NCI-H510A treated with DMSO at 0.1 percent for 48 hours (cell line): ENCODE data around the gene CASKIN2.
A peak's percentile ranks its signal among the peaks of the same experiment; 100 is the strongest.

Source experiments
- DNase-seq: peaks from one replicate; lab custom pipeline; 2025; lab: John Stamatoyannopoulos, UW

The CASKIN2 gene

GRCh38 chr17:75515496-75516254 is at the start of gene CASKIN2:
Gene CASKIN2 (minus strand): TSS chr17:75515537. CDS start chr17:75513804, 1,733 bp downstream.
- DNase-seq: peak; percentile 90

GRCh38 chr17:75565066-75565465 is 49.7 kb upstream of the CASKIN2 start:
- no peak for DNase-seq

- DNase-seq: no peak
These were observed 48.9 kb upstream of the CASKIN2 start for GRCh38 chr17:75564195-75564594.

GRCh38 chr17:75563063-75563758 is 47.9 kb upstream of the CASKIN2 start:
- no peak for DNase-seq

GRCh38 chr17:75561927-75562603 is 46.7 kb upstream of the CASKIN2 start:
- no peak for DNase-seq

- DNase-seq: no peak
These were observed 44.7 kb upstream of the CASKIN2 start for GRCh38 chr17:75559958-75560533.

GRCh38 chr17:75558666-75559530 is 43.6 kb upstream of the CASKIN2 start:
- no peak for DNase-seq

GRCh38 chr17:75557852-75558665 is 42.7 kb upstream of the CASKIN2 start:
- no peak for DNase-seq

GRCh38 chr17:75557075-75557851 is 41.9 kb upstream of the CASKIN2 start:
- DNase-seq: no peak

GRCh38 chr17:75555679-75556153 is 40.4 kb upstream of the CASKIN2 start:
- no peak for DNase-seq

GRCh38 chr17:75553295-75554110 is 38.2 kb upstream of the CASKIN2 start:
- DNase-seq: no peak

- no peak for DNase-seq
These were observed 37.3 kb upstream of the CASKIN2 start for GRCh38 chr17:75552425-75553294.

GRCh38 chr17:75551266-75551665 is 35.9 kb upstream of the CASKIN2 start:
- DNase-seq: no peak

- DNase-seq: no peak
These were observed 34.8 kb upstream of the CASKIN2 start for GRCh38 chr17:75550139-75550465.

- DNase-seq: peak; percentile 93
These were observed 34.2 kb upstream of the CASKIN2 start for GRCh38 chr17:75549246-75550138.

- no peak for DNase-seq
These were observed 33.5 kb upstream of the CASKIN2 start for GRCh38 chr17:75548813-75549212.

- DNase-seq: no peak
These were observed 31.8 kb upstream of the CASKIN2 start for GRCh38 chr17:75547091-75547490.
